ENCODE results near the gene DDX3X. TPM values are rescaled to one million over a fixed set of nuclear protein-coding genes. Genes with fewer than 3 reads are reported as not detected.
A peak's percentile ranks its signal among the peaks of the same experiment; 100 is the strongest.

DDX3X gene
- total RNA-seq, 2 experiments from 2014 or later: 198 to 253 TPM

GRCh38 chrX:41334363-41335197 lies 618 bp downstream of the DDX3X start:
- Mint-ChIP-seq H3K4me1 (peaks cover 26% of the 10 kb centered on the region), H3K27me3 (no peaks in the 10 kb centered on the region), H3K9me3 (ENCODE audit: low read depth) (no peaks in the 10 kb centered on the region), H3K4me3 (peak overlapping the region; percentile 90), H3K27ac (peak overlapping the region; percentile 100), H3K36me3 (peaks cover 37% of the 10 kb centered on the region)
- ATAC-seq (peak; percentile 29), DNase-seq (peak; percentile 86)
- CTCF ChIA-PET: no interaction called here

GRCh38 chrX:41335198-41335957 lies 1.4 kb downstream of the DDX3X start:
- peaks cover 41% of the 10 kb centered on the region for H3K36me3 Mint-ChIP-seq
- H3K9me3 Mint-ChIP-seq (ENCODE audit: low read depth): no peaks in the 10 kb centered on the region
- CTCF ChIA-PET: no interaction called here
- H3K27me3 Mint-ChIP-seq: no peaks in the 10 kb centered on the region
- peaks cover 24% of the 10 kb centered on the region for H3K4me1 Mint-ChIP-seq
- DNase-seq: no peak
- H3K4me3 Mint-ChIP-seq: peak overlapping the region; percentile 90
- H3K27ac Mint-ChIP-seq: peak overlapping the region; percentile 100
- ATAC-seq: no peak

- CTCF ChIA-PET: no interaction called here
- Mint-ChIP-seq H3K4me3 (peak overlapping the region; percentile 90), H3K36me3 (peaks cover 42% of the 10 kb centered on the region), H3K9me3 (ENCODE audit: low read depth) (no peaks in the 10 kb centered on the region), H3K4me1 (peaks cover 21% of the 10 kb centered on the region), H3K27me3 (no peaks in the 10 kb centered on the region), H3K27ac (peak overlapping the region; percentile 100)
- DNase-seq (peak; percentile 40), ATAC-seq (no peak)
Observed at GRCh38 chrX:41335958-41336331, 2.0 kb downstream of the DDX3X start.

GRCh38 chrX:41336447-41336846 lies 2.5 kb downstream of the DDX3X start:
- H3K27ac Mint-ChIP-seq: peak overlapping the region; percentile 100
- H3K4me1 Mint-ChIP-seq: peaks cover 25% of the 10 kb centered on the region
- peaks cover 46% of the 10 kb centered on the region for H3K36me3 Mint-ChIP-seq
- ATAC-seq: no peak
- no peaks in the 10 kb centered on the region for H3K9me3 Mint-ChIP-seq (ENCODE audit: low read depth)
- DNase-seq: peak; percentile 40
- H3K4me3 Mint-ChIP-seq: peak overlapping the region; percentile 90
- CTCF ChIA-PET: no interaction called here
- no peaks in the 10 kb centered on the region for H3K27me3 Mint-ChIP-seq

DNA sequence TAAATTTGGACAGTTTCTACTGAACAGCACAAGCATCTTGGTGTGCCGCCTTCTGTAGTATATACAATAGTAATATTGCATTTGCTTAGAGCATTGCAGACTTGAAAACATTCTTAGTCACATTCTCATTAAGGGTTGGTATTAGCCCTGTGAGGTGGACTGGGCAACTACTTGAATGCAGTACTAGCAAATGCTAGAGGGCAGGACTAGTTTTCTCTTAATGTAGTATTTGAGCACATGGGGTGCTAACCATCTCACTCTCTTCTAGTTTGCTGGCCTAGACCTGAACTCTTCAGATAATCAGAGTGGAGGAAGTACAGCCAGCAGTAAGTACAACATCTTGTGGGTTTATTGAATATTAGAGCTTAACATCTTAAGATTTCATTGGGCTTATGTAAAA lies 3.2 kb downstream of the DDX3X start:
- Mint-ChIP-seq H3K4me3 (peak overlapping the region; percentile 90), H3K27me3 (no peaks in the 10 kb centered on the region), H3K27ac (peak overlapping the region; percentile 58), H3K9me3 (ENCODE audit: low read depth) (no peaks in the 10 kb centered on the region), H3K36me3 (peaks cover 47% of the 10 kb centered on the region), H3K4me1 (peaks cover 26% of the 10 kb centered on the region)
- CTCF ChIA-PET: interaction anchor here (0.9 kb wide), 1 partner anchor 16 kb away, joined by 4 read pairs; no protein-coding TSS in a partner anchor
- no peak for ATAC-seq
- DNase-seq: no peak

DNA sequence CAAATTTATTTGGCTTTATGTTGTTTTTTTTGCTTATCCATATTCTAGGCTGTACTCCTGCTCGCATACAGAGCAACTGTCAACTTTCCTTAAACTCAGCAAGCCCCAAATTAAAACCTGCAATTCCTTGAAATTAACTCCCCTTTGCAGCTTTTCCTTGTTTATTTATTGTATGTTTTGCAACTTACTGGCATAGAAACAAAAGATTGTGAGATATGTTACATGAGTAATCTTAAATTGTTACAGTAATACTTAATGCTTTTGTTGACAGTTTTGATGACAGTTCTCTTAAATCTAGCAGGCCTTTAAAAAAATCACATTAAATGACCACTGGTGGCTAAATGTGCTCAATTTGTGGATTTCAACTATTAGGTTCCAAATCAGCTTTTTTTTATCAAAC lies 4.5 kb downstream of the DDX3X start:
- CTCF ChIA-PET: no interaction called here
- peaks cover 56% of the 10 kb centered on the region for H3K36me3 Mint-ChIP-seq

DNA sequence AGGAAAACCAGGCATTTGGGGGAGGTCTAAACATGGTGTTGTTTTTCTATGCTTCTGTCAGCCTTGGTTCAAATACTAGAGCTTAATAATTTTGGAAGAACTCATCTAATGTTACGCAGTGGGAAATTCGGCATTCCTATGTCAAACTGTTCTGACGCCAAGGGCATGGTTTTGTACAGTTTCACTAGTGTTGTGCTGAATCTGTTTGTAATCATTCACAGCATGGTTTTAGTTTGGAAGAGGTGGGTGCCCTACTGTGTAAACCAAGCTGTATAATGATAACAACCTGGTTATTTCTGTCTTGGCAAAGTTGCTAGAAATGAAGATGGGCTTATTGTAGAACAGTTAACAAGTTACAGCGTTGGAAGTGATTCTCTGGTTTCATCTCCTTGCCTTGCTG lies 5.2 kb downstream of the DDX3X start:
- DNase-seq (no peak), ATAC-seq (no peak)
- Mint-ChIP-seq H3K9me3 (ENCODE audit: low read depth) (no peaks in the 10 kb centered on the region), H3K4me3 (peak overlapping the region; percentile 48), H3K36me3 (peaks cover 62% of the 10 kb centered on the region), H3K27me3 (no peaks in the 10 kb centered on the region), H3K27ac (peak overlapping the region; percentile 56), H3K4me1 (peaks cover 31% of the 10 kb centered on the region)
- CTCF ChIA-PET: no interaction called here

More for the DNA sequence above, 4.5 kb downstream of the DDX3X start:
- Mint-ChIP-seq H3K9me3 (ENCODE audit: low read depth) (no peaks in the 10 kb centered on the region), H3K4me3 (peak overlapping the region; percentile 48), H3K27ac (no peak overlapping the region), H3K27me3 (no peaks in the 10 kb centered on the region), H3K4me1 (peaks cover 31% of the 10 kb centered on the region)
- no peak for DNase-seq
- no peak for ATAC-seq

- Mint-ChIP-seq H3K4me1 (peaks cover 20% of the 10 kb centered on the region), H3K36me3 (peaks cover 61% of the 10 kb centered on the region), H3K27ac (no peak overlapping the region), H3K27me3 (no peaks in the 10 kb centered on the region), H3K9me3 (ENCODE audit: low read depth) (no peaks in the 10 kb centered on the region), H3K4me3 (no peak overlapping the region)
- CTCF ChIA-PET: no interaction called here
- DNase-seq (no peak), ATAC-seq (no peak)
Observed at GRCh38 chrX:41344053-41344452, 10.1 kb downstream of the DDX3X start.

GRCh38 chrX:41347186-41347585 lies 13.2 kb downstream of the DDX3X start:
- peaks cover 53% of the 10 kb centered on the region for H3K36me3 Mint-ChIP-seq
- ATAC-seq: no peak
- CTCF ChIA-PET: interaction anchor here (0.6 to 0.8 kb wide), 2 partner anchors 67 to 95 kb away, joined by 3 to 4 read pairs; no protein-coding TSS in a partner anchor
- no peaks in the 10 kb centered on the region for H3K27me3 Mint-ChIP-seq
- no peak overlapping the region for H3K27ac Mint-ChIP-seq
- no peak for DNase-seq
- H3K4me1 Mint-ChIP-seq: peaks cover 25% of the 10 kb centered on the region
- no peaks in the 10 kb centered on the region for H3K9me3 Mint-ChIP-seq (ENCODE audit: low read depth)
- H3K4me3 Mint-ChIP-seq: no peak overlapping the region

DNA sequence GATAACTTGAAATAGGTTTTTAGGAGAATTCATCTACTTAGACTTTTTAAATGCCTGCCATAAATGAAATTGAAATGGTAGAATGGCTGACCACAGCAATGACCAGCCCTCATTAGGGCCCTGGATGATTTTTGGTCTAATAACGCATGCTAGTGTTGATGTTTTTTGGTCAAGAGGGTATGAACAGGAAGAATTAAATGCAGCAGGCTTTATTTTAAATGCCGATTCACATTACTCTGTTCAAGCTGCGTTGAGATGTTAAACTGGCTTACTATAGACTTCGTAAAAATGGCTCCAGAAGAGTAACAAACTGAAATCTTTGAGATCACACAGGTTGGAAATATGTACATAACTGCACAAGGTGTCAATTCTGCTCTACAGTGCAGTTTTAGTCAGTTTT lies 14.6 kb downstream of the DDX3X start:
- CTCF ChIA-PET: no interaction called here
- H3K27ac Mint-ChIP-seq: no peak overlapping the region
- ATAC-seq (no peak), DNase-seq (no peak)
- peaks cover 29% of the 10 kb centered on the region for H3K4me1 Mint-ChIP-seq
- H3K36me3 Mint-ChIP-seq: peaks cover 44% of the 10 kb centered on the region
- no peaks in the 10 kb centered on the region for H3K9me3 Mint-ChIP-seq (ENCODE audit: low read depth)
- no peak overlapping the region for H3K4me3 Mint-ChIP-seq
- no peaks in the 10 kb centered on the region for H3K27me3 Mint-ChIP-seq

- CTCF ChIA-PET: no interaction called here
- DNase-seq (no peak), ATAC-seq (peak; percentile 7)
- H3K9me3 Mint-ChIP-seq (ENCODE audit: low read depth): no peaks in the 10 kb centered on the region
- H3K27ac Mint-ChIP-seq: peak overlapping the region; percentile 46
- H3K27me3 Mint-ChIP-seq: no peaks in the 10 kb centered on the region
- H3K36me3 Mint-ChIP-seq: peaks cover 31% of the 10 kb centered on the region
- no peak overlapping the region for H3K4me3 Mint-ChIP-seq
- H3K4me1 Mint-ChIP-seq: peaks cover 29% of the 10 kb centered on the region
Observed at GRCh38 chrX:41350150-41350975, 16.4 kb downstream of the DDX3X start.

- ATAC-seq: peak; percentile 28
- Mint-ChIP-seq H3K27ac (peak overlapping the region; percentile 46), H3K4me1 (peaks cover 29% of the 10 kb centered on the region), H3K4me3 (no peak overlapping the region), H3K9me3 (ENCODE audit: low read depth) (no peaks in the 10 kb centered on the region), H3K27me3 (no peaks in the 10 kb centered on the region), H3K36me3 (peaks cover 29% of the 10 kb centered on the region)
- DNase-seq: no peak
- CTCF ChIA-PET: no interaction called here
Observed at GRCh38 chrX:41350976-41351569, 17.1 kb downstream of the DDX3X start.

DNA sequence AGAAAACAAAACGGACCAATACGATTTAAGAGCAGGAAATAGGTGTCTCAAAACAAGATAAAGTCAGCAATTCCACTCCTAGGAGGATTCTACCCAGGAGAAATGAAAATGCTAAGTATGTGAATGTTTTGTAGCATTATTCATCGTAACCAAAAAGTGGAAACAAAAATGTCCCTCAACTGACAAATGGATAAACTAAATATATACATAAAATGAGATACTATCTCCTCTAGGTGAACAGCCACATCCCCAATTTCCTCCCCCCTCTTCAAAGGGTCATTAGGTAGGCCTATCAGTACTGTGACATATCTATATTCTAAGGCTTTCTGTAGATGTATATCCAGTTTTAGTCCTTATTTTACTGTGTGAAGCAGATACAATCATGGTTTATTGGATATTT lies 18.0 kb downstream of the DDX3X start:
- Mint-ChIP-seq H3K36me3 (peaks cover 21% of the 10 kb centered on the region), H3K4me3 (no peak overlapping the region), H3K27me3 (no peaks in the 10 kb centered on the region), H3K4me1 (peaks cover 29% of the 10 kb centered on the region), H3K27ac (no peak overlapping the region), H3K9me3 (ENCODE audit: low read depth) (no peaks in the 10 kb centered on the region)
- CTCF ChIA-PET: no interaction called here
- ATAC-seq: peak; percentile 15
- DNase-seq: no peak
